Neural progenitor cell (in vitro differentiated cells): ENCODE results near the gene GDF10. TPM values are rescaled to one million over a fixed set of nuclear protein-coding genes. Genes with fewer than 3 reads are reported as not detected.
A peak's percentile ranks its signal among the peaks of the same experiment; 100 is the strongest.

Source experiments
- DNase-seq: peaks from one replicate; pipeline ENCODE4 v3.0.0-alpha.2; 2016; ENCODE audit warnings: low spot score
- H2AFZ ChIP-seq: fragments of 200-600 bp; sonication (generic); replicated peaks from 2 replicates; pipeline ENCODE4 v1.6.1; 2016; ENCODE audit warnings: antibody characterized with exemption
- H3F3A ChIP-seq: fragments of 200-600 bp; sonication (generic); 2 replicates; pipeline ENCODE4 v1.6.1; 2016; ENCODE audit warnings: antibody characterized with exemption, low read depth
- H3K27ac ChIP-seq: fragments of 200-600 bp; sonication (generic); 2 replicates; pipeline ENCODE4 v1.5.1; 2016; ENCODE audit warnings: mild to moderate bottlenecking
- H3K27me3 ChIP-seq: fragments of 200-600 bp; sonication (generic); 2 replicates; pipeline ENCODE4 v1.6.1; 2016; ENCODE audit warnings: mild to moderate bottlenecking, moderate library complexity
- H3K36me3 ChIP-seq: fragments of 200-600 bp; sonication (generic); 2 replicates; pipeline ENCODE4 v1.5.1; 2016
- H3K4me1 ChIP-seq: fragments of 200-600 bp; sonication (generic); 2 replicates; pipeline ENCODE4 v1.6.1; 2016; ENCODE audit warnings: mixed run types
- H3K4me2 ChIP-seq: fragments of 200-600 bp; sonication (generic); 2 replicates; pipeline ENCODE4 v1.6.1; 2016
- H3K4me3 ChIP-seq: fragments of 200-600 bp; sonication (generic); 2 replicates; pipeline ENCODE4 v1.5.1; 2016
- H3K79me2 ChIP-seq: fragments of 200-600 bp; sonication (generic); 2 replicates; pipeline ENCODE4 v1.6.1; 2016; ENCODE audit warnings: low read depth
- H3K9ac ChIP-seq: fragments of 200-600 bp; sonication (generic); 2 replicates; pipeline ENCODE4 v1.6.1; 2016
- H3K9me3 ChIP-seq: fragments of 200-600 bp; sonication (generic); 2 replicates; pipeline ENCODE4 v1.5.1; 2016; ENCODE audit warnings: low read depth
- H4K20me1 ChIP-seq: fragments of 200-600 bp; sonication (generic); 2 replicates; pipeline ENCODE4 v1.6.1; 2016; ENCODE audit warnings: low read depth
- H3K27ac Mint-ChIP-seq: 3 replicates; pipeline ENCODE4 v1.8.0; 2021; ENCODE audit warnings: mixed read lengths
- H3K27me3 Mint-ChIP-seq: 2 replicates; pipeline ENCODE4 v1.8.0; 2022; ENCODE audit warnings: low read depth, mild to moderate bottlenecking, inconsistent platforms, moderate library complexity, mixed read lengths; ENCODE audit not compliant: insufficient read depth
- H3K36me3 Mint-ChIP-seq: 3 replicates; pipeline ENCODE4 v1.8.0; 2021; ENCODE audit warnings: mixed read lengths
- H3K4me1 Mint-ChIP-seq: 3 replicates; pipeline ENCODE4 v1.8.0; 2021; ENCODE audit warnings: mixed read lengths
- H3K4me3 Mint-ChIP-seq: 3 replicates; pipeline ENCODE4 v1.8.0; 2021; ENCODE audit warnings: mild to moderate bottlenecking, moderate library complexity, mixed read lengths
- H3K9me3 Mint-ChIP-seq: 3 replicates; pipeline ENCODE4 v1.8.0; 2020; ENCODE audit warnings: mixed read lengths
- CTCF ChIP-seq: fragments of 200-600 bp; sonication (generic); IDR thresholded peaks from 2 replicates; pipeline ENCODE4 v1.5.1; 2017; ENCODE audit warnings: antibody characterized with exemption, mild to moderate bottlenecking
- EZH2 ChIP-seq: fragments of 200-600 bp; sonication (generic); IDR thresholded peaks from 2 replicates; pipeline ENCODE4 v1.6.1; 2017; ENCODE audit warnings: antibody characterized with exemption, mild to moderate bottlenecking, moderate library complexity
- EZH2phosphoT487 ChIP-seq: fragments of 200-600 bp; sonication (generic); IDR thresholded peaks from 2 replicates; pipeline ENCODE4 v1.6.1; 2017; ENCODE audit warnings: antibody characterized with exemption
- total RNA-seq: library from RNA; depleted of rRNA; stranded (reverse); fragments of >200 nt; gene quantifications from 2 replicates; pipeline ENCODE4 v1.2.3, GENCODE V29; 2015; ENCODE audit warnings: low replicate concordance

The GDF10 gene
- total RNA-seq, 1 donor from 2014 or later = 0.28 TPM

- H3K4me1 ChIP-seq = no peaks in the 10 kb centered on the region
- H3K27me3 ChIP-seq = peaks cover 12% of the 10 kb centered on the region
- Mint-ChIP-seq H3K36me3 (peaks cover 3% of the 10 kb centered on the region), H3K4me3 (no peak overlapping the region), H3K4me1 (peaks cover 43% of the 10 kb centered on the region), H3K27ac (no peak overlapping the region), H3K27me3 (peaks cover 9% of the 10 kb centered on the region), H3K9me3 (no peaks in the 10 kb centered on the region)
- H3K27ac ChIP-seq = no peak overlapping the region
- no peak overlapping the region for H3K4me2 ChIP-seq
- DNase-seq = no peak
- H3K9me3 ChIP-seq = no peaks in the 10 kb centered on the region
- H3K9ac ChIP-seq = no peak overlapping the region
- H2AFZ ChIP-seq = no peak overlapping the region
- H3K79me2 ChIP-seq = no peaks in the 10 kb centered on the region
- TF ChIP-seq EZH2 (no peak), CTCF (no peak), EZH2phosphoT487 (no peak)
- no peaks in the 10 kb centered on the region for H3F3A ChIP-seq
- H3K36me3 ChIP-seq = no peaks in the 10 kb centered on the region
- no peaks in the 10 kb centered on the region for H4K20me1 ChIP-seq
- H3K4me3 ChIP-seq = no peak overlapping the region
These were observed 6.6 kb downstream of the GDF10 start for GRCh38 chr10:47306387-47307210.

GRCh38 chr10:47307381-47307780 lies 7.4 kb downstream of the GDF10 start:
- Histone ChIP-seq H3K79me2 (no peaks in the 10 kb centered on the region), H3K9me3 (no peaks in the 10 kb centered on the region), H2AFZ (no peak overlapping the region), H3K4me3 (no peak overlapping the region), H3F3A (no peaks in the 10 kb centered on the region), H3K27ac (no peak overlapping the region), H3K27me3 (peaks cover 4% of the 10 kb centered on the region), H4K20me1 (no peaks in the 10 kb centered on the region), H3K4me2 (no peak overlapping the region), H3K9ac (no peak overlapping the region), H3K36me3 (no peaks in the 10 kb centered on the region), H3K4me1 (no peaks in the 10 kb centered on the region)
- H3K36me3 Mint-ChIP-seq = peaks cover 3% of the 10 kb centered on the region
- no peak overlapping the region for H3K27ac Mint-ChIP-seq
- H3K9me3 Mint-ChIP-seq = no peaks in the 10 kb centered on the region
- TF ChIP-seq CTCF = no peak
- TF ChIP-seq EZH2 = no peak
- TF ChIP-seq EZH2phosphoT487 = no peak
- H3K27me3 Mint-ChIP-seq = peaks cover 9% of the 10 kb centered on the region
- H3K4me3 Mint-ChIP-seq = no peak overlapping the region
- H3K4me1 Mint-ChIP-seq = peaks cover 35% of the 10 kb centered on the region
- no peak for DNase-seq

GRCh38 chr10:47308775-47309174 lies 8.8 kb downstream of the GDF10 start:
- H3K4me1 ChIP-seq = no peaks in the 10 kb centered on the region
- Mint-ChIP-seq H3K36me3 (peaks cover 3% of the 10 kb centered on the region), H3K9me3 (no peaks in the 10 kb centered on the region), H3K27ac (peak overlapping the region; percentile 69), H3K4me3 (no peak overlapping the region), H3K4me1 (peaks cover 28% of the 10 kb centered on the region), H3K27me3 (peaks cover 9% of the 10 kb centered on the region)
- H3K27ac ChIP-seq = no peak overlapping the region
- H3K9me3 ChIP-seq = no peaks in the 10 kb centered on the region
- no peaks in the 10 kb centered on the region for H3K36me3 ChIP-seq
- no peak overlapping the region for H2AFZ ChIP-seq
- no peak overlapping the region for H3K4me2 ChIP-seq
- TF ChIP-seq EZH2phosphoT487 (no peak), CTCF (no peak), EZH2 (no peak)
- H3K9ac ChIP-seq = no peak overlapping the region
- H3K27me3 ChIP-seq = no peaks in the 10 kb centered on the region
- no peaks in the 10 kb centered on the region for H4K20me1 ChIP-seq
- H3K4me3 ChIP-seq = no peak overlapping the region
- DNase-seq = no peak
- H3K79me2 ChIP-seq = no peaks in the 10 kb centered on the region
- no peaks in the 10 kb centered on the region for H3F3A ChIP-seq
